PC-3 (cell line): ENCODE data around the gene SEC31B. TPM values are rescaled to one million over a fixed set of nuclear protein-coding genes. Genes with fewer than 3 reads are reported as not detected.
A peak's percentile ranks its signal among the peaks of the same experiment; 100 is the strongest.

ENCODE experiments used
- ATAC-seq: fragments of 200-7000 bp; cut with Tn5 transposase; 2 replicates; pipeline ENCODE4 v1.9.1; 2020; ENCODE audit warnings: mild to moderate bottlenecking, moderate library complexity
- BruUV-seq: library from RNA; stranded (reverse); fragments of 400-500 nt; replicated peaks from 2 replicates; lab custom pipeline; 2021; lab: Mats Ljungman, UMichigan
- CTCF ChIA-PET: fragments of 300-600 bp; sonication (Branson Sonifier 250); formaldehyde crosslinking; loops from one replicate; lab custom pipeline; 2022; ENCODE audit warnings: antibody characterized with exemption; lab: Charles Lee
- POLR2A ChIA-PET: fragments of 300-600 bp; sonication (Branson Sonifier 250); formaldehyde crosslinking; loops from one replicate; lab custom pipeline; 2022; ENCODE audit warnings: antibody characterized with exemption; ENCODE audit not compliant: unreplicated experiment; lab: Charles Lee
- DNase-seq: peaks from one replicate; pipeline ENCODE4 v3.0.0-alpha.2; 2015
- H2AFZ ChIP-seq: fragments of 300-600 bp; sonication (generic); 2 replicates; pipeline ENCODE4 v1.6.0; 2016; ENCODE audit warnings: antibody characterized with exemption, low read length
- H3F3A ChIP-seq: fragments of 300-600 bp; sonication (generic); one replicate; pipeline ENCODE4 v1.6.0; 2017; ENCODE audit warnings: antibody characterized with exemption, low read length, control low read depth, mild to moderate bottlenecking; ENCODE audit not compliant: unreplicated experiment
- H3K27ac ChIP-seq: fragments of 300-600 bp; sonication (generic); 2 replicates; pipeline ENCODE4 v1.5.1; 2016; ENCODE audit warnings: mild to moderate bottlenecking, low read length
- H3K27me3 ChIP-seq: fragments of 300-600 bp; sonication (generic); 2 replicates; pipeline ENCODE4 v1.6.1; 2016; ENCODE audit warnings: low read length, mixed read lengths
- H3K36me3 ChIP-seq: fragments of 300-600 bp; sonication (generic); 2 replicates; pipeline ENCODE4 v1.6.1; 2016; ENCODE audit warnings: low read depth, mixed run types, low read length, mixed read lengths
- H3K4me1 ChIP-seq: fragments of 300-600 bp; sonication (generic); 2 replicates; pipeline ENCODE4 v1.5.1; 2016; ENCODE audit warnings: low read length; ENCODE audit not compliant: insufficient read depth
- H3K4me2 ChIP-seq: fragments of 300-600 bp; sonication (generic); 2 replicates; pipeline ENCODE4 v1.6.0; 2016; ENCODE audit warnings: low read length
- H3K4me3 ChIP-seq: fragments of 300-600 bp; sonication (generic); 2 replicates; pipeline ENCODE4 v1.5.1; 2016; ENCODE audit warnings: mild to moderate bottlenecking, low read length, mixed read lengths
- H3K79me2 ChIP-seq: fragments of 300-600 bp; sonication (generic); 2 replicates; pipeline ENCODE4 v1.6.1; 2017; ENCODE audit warnings: low read length, mixed read lengths
- H3K9ac ChIP-seq: fragments of 300-600 bp; sonication (generic); 2 replicates; pipeline ENCODE4 v1.6.0; 2016; ENCODE audit warnings: mild to moderate bottlenecking, low read length
- H3K9me2 ChIP-seq: fragments of 300-600 bp; sonication (generic); replicated peaks from 2 replicates; pipeline ENCODE4 v1.6.1; 2016; ENCODE audit warnings: mixed run types, low read length, mixed read lengths
- H3K9me3 ChIP-seq: fragments of 300-600 bp; sonication (generic); 2 replicates; pipeline ENCODE4 v1.6.1; 2016; ENCODE audit warnings: low read length, mixed read lengths
- H4K20me1 ChIP-seq: fragments of 300-600 bp; sonication (generic); 2 replicates; pipeline ENCODE4 v1.6.1; 2016; ENCODE audit warnings: low read length, mixed read lengths
- EZH2 ChIP-seq: fragments of 300-600 bp; sonication (generic); IDR thresholded peaks from one replicate; pipeline ENCODE4 v1.6.1; 2017; ENCODE audit warnings: antibody characterized with exemption, mild to moderate bottlenecking, low read length; ENCODE audit not compliant: unreplicated experiment
- EZH2phosphoT487 ChIP-seq: fragments of 300-600 bp; sonication (generic); IDR thresholded peaks from 2 replicates; pipeline ENCODE4 v1.6.1; 2018; ENCODE audit warnings: mild to moderate bottlenecking, antibody characterized with exemption, low read length, borderline replicate concordance
- intact Hi-C: fragments of 100-400 bp; cut with micrococcal nuclease; formaldehyde crosslinking; loops from 2 replicates; pipeline ENCODE4 v1.9.0; 2023
- total RNA-seq: library from RNA; depleted of rRNA; stranded (reverse); fragments of >200 nt; gene quantifications from 2 replicates; pipeline ENCODE4 v1.2.3, GENCODE V29; 2014
- TF ChIP-seq, protein P1 (sequence below): fragments of 300-600 bp; sonication (generic); conservative IDR thresholded peaks from 2 replicates; pipeline ENCODE4 v1.5.1; 2017; ENCODE audit warnings: antibody characterized with exemption, low read depth, mild to moderate bottlenecking, low read length

The SEC31B gene
- total RNA-seq, 1 experiment from 2014 or later = 1.6 TPM

DNA sequence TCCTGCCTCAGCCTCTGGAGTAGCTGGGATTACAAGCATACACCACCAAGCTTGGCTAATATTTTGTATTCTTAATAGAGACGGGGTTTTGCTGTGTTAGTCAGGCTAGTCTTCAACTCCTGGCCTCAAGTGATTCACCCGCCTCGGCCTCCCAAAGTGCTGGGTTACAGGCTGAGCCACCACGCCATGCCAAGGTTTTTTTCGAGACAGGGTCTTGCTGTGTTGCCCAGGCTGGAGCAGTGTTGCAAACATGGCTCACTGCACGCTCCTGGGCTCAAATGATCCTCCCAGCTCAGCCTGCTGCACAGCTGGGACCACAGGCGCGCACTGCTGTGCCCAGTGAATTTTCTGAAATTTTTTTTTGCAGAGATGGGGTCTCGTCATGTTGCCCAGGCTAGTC, 3.3 kb upstream of the SEC31B start:
- BruUV-seq = no TSS peak
- ATAC-seq = peak; percentile 5; the same call in 1 of the 2 replicates
- H2AFZ ChIP-seq = no peak overlapping the region
- DNase-seq = no peak
- H3K4me2 ChIP-seq = peak overlapping the region; percentile 29; the same call in 1 of the 2 replicates
- TF ChIP-seq EZH2 = no peak
- peaks cover 9% of the 10 kb centered on the region for H3K79me2 ChIP-seq
- peaks cover 10% of the 10 kb centered on the region for H3K36me3 ChIP-seq
- H3K4me1 ChIP-seq = peaks cover 24% of the 10 kb centered on the region
- H4K20me1 ChIP-seq = no peaks in the 10 kb centered on the region
- H3K9me2 ChIP-seq = no peaks in the 10 kb centered on the region
- H3K9ac ChIP-seq = no peak overlapping the region
- intact Hi-C loops = loop anchor here (5.0 kb wide), 1 partner anchor 176 kb away; the partner anchor contains the start of gene SCD
- H3F3A ChIP-seq = no peaks in the 10 kb centered on the region
- H3K27me3 ChIP-seq = no peaks in the 10 kb centered on the region
- no peaks in the 10 kb centered on the region for H3K9me3 ChIP-seq
- ChIA-PET POLR2A (interaction anchor here (0.5 to 0.6 kb wide), 2 partner anchors 10 to 13 kb away, joined by 3 to 13 read pairs; partner anchors contain the start of gene HIF1AN), CTCF (interaction anchor here (0.6 kb wide), 1 partner anchor 13 kb away, joined by 5 read pairs; the partner anchor contains the start of gene HIF1AN)
- peak overlapping the region; percentile 49 for H3K27ac ChIP-seq
- no peak overlapping the region for H3K4me3 ChIP-seq

DNA sequence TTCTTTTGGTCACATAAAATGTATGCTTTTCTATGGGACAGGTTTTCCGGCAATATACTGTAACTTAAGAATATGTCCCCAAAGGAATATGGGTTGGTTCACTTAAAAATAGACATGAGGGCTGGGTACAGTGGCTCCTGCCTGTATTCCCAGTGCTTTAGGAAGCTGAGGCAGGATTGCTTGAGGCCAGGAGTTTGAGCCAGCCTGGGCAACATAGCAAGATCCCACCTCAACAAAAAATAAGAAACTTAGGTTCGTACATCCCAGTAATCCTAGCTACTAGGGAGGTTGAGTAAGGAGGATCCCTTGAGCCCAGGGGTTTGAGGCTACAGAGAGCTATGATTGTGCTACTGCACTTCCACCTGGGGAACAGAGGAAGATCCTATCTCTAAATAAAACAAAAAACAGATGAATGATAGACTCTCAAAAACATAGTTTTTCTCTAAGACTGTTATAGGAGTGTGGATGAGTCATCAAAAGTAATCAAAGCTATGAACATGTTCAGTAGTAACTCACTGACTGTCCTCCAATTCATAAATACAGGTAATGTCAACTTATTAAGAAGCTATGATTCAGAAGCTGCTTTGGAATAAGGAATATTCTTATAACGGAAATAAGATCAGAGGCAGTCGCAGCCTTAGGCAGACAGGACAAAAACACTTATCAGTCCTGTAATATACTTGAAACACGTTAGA, 2.6 kb upstream of the SEC31B start:
- peak overlapping the region; percentile 29; the same call in 1 of the 2 replicates for H3K4me2 ChIP-seq
- ChIA-PET POLR2A (interaction anchor here (0.5 to 0.6 kb wide), 4 partner anchors 11 to 149 kb away, joined by 3 to 13 read pairs (median 4); partner anchors contain the start of gene HIF1AN), CTCF (interaction anchor here (0.6 kb wide), 1 partner anchor 13 kb away, joined by 5 read pairs; the partner anchor contains the start of gene HIF1AN)
- no TSS peak for BruUV-seq
- DNase-seq (peak; percentile 65), ATAC-seq (peak; percentile 76)
- TF ChIP-seq, protein P1, sequence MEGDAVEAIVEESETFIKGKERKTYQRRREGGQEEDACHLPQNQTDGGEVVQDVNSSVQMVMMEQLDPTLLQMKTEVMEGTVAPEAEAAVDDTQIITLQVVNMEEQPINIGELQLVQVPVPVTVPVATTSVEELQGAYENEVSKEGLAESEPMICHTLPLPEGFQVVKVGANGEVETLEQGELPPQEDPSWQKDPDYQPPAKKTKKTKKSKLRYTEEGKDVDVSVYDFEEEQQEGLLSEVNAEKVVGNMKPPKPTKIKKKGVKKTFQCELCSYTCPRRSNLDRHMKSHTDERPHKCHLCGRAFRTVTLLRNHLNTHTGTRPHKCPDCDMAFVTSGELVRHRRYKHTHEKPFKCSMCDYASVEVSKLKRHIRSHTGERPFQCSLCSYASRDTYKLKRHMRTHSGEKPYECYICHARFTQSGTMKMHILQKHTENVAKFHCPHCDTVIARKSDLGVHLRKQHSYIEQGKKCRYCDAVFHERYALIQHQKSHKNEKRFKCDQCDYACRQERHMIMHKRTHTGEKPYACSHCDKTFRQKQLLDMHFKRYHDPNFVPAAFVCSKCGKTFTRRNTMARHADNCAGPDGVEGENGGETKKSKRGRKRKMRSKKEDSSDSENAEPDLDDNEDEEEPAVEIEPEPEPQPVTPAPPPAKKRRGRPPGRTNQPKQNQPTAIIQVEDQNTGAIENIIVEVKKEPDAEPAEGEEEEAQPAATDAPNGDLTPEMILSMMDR = no peak
- TF ChIP-seq EZH2phosphoT487 (no peak), EZH2 (no peak)
- peaks cover 10% of the 10 kb centered on the region for H3K36me3 ChIP-seq
- H3K27me3 ChIP-seq = no peaks in the 10 kb centered on the region
- no peaks in the 10 kb centered on the region for H3K9me2 ChIP-seq
- no peaks in the 10 kb centered on the region for H3F3A ChIP-seq
- 0 out of 2 replicates have a peak, but pooled peaks cover 4% of the 10 kb centered on the region for H3K79me2 ChIP-seq
- no peak overlapping the region for H3K4me3 ChIP-seq
- peaks cover 24% of the 10 kb centered on the region for H3K4me1 ChIP-seq
- H3K9me3 ChIP-seq = no peaks in the 10 kb centered on the region
- H3K9ac ChIP-seq = no peak overlapping the region
- no peak overlapping the region for H2AFZ ChIP-seq
- peak overlapping the region; percentile 49 for H3K27ac ChIP-seq
- intact Hi-C loops = loop anchor here (5.0 kb wide), 1 partner anchor 175 kb away; the partner anchor contains the start of gene SCD
- no peaks in the 10 kb centered on the region for H4K20me1 ChIP-seq

DNA sequence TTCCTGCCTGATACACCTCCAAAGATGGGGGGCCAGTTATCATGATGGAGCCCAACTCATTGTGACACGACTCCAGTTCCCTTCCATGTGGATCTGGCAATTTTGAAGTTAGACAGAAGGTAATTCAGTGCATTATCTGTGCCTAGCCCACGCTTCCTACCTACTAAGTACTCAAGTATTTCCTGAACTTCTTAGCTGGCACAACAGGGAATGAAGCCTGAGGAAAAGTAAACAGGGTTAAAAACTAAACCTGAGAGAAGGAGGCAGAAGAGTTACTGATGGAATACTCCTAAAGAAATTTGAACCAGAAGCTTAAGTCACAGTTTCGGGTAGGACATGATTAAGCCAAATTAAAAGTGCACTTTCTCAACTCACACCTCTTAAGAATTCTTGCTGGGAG, 1.1 kb upstream of the SEC31B start:
- Histone ChIP-seq H3F3A (no peaks in the 10 kb centered on the region), H3K9ac (no peak overlapping the region), H3K36me3 (no peaks in the 10 kb centered on the region; the same call in 1 of the 2 replicates), H3K27ac (peak overlapping the region; percentile 31), H3K9me2 (no peaks in the 10 kb centered on the region), H4K20me1 (no peaks in the 10 kb centered on the region), H3K27me3 (no peaks in the 10 kb centered on the region), H3K4me1 (peaks cover 24% of the 10 kb centered on the region), H3K4me2 (no peak overlapping the region), H2AFZ (no peak overlapping the region), H3K79me2 (no peaks in the 10 kb centered on the region), H3K4me3 (no peak overlapping the region), H3K9me3 (no peaks in the 10 kb centered on the region)
- no peak for TF ChIP-seq EZH2
- TF ChIP-seq EZH2phosphoT487 = no peak
- TF ChIP-seq, protein P1 = no peak
- CTCF ChIA-PET = interaction anchor here (0.5 to 1.2 kb wide), 5 partner anchors 15 to 265 kb away, joined by 3 to 21 read pairs (median 3); partner anchors contain the start of genes HIF1AN and SCD
- peak; percentile 59 for DNase-seq
- BruUV-seq = no TSS peak
- POLR2A ChIA-PET = interaction anchor here (0.9 kb wide), 1 partner anchor 15 kb away, joined by 3 read pairs; the partner anchor contains the start of gene HIF1AN
- peak; percentile 51 for ATAC-seq
- intact Hi-C loops = loop anchor here (5.0 kb wide), 1 partner anchor 174 kb away; the partner anchor contains the start of gene SCD
